ENCODE results near the gene CFAP299.

The CFAP299 gene

DNA sequence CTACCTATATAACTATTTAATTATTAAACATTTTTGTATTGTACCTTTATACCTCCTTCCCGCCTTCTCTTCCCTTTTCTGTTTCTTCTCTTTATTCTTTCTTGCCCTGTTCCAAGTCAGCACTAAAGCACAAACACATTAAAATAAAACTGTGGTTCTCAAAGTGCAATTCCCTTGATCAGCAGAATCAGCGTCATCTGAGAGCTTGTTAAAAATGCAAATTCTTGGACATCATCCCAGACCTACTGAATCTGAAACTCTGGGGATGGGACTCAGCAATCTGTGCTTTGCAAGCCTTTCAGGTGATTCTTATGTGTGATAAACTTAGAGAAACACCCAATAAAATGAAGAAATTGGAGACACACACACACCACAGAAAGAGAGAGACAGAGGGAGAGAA, 516.5 kb downstream of the CFAP299 start:
- no peak for DNase-seq

DNA sequence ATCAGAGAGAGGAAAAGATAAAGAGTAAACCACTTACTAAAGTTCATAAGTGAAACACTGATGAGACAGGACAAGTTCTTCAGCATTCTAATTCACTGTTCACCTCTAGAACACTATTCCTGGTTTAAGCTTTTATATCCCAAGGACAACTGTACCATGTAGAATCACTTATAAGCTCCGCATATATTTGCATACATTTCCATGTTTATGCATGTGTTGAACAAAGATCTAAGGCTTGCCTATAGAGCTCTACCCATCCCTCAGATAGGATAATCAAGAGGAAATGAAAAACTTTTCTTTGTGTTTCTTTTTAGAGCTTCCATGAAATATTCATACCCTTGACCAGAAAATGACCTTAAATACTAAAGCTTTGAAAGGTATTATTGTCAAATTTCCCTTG, 538.0 kb downstream of the CFAP299 start:
- no peak for DNase-seq

DNA sequence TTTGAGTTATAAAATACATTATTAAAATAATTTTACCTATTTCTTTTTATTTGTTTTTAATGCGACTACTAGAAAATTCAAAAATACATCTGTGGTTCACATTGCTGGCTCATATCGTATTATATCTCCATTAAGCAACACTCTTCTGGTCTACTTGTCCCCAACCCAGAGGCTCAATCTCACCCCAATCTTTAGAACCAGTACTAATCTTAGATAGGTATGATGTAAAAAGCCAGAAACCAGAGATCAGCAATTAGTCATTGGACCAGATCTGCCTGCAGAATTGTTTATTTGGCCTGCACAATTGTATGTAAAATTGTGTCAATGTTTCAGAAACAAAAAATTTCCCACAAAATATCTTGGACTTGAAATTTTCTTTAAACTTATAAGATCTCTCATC, 539.4 kb downstream of the CFAP299 start:
- no peak for DNase-seq

DNA sequence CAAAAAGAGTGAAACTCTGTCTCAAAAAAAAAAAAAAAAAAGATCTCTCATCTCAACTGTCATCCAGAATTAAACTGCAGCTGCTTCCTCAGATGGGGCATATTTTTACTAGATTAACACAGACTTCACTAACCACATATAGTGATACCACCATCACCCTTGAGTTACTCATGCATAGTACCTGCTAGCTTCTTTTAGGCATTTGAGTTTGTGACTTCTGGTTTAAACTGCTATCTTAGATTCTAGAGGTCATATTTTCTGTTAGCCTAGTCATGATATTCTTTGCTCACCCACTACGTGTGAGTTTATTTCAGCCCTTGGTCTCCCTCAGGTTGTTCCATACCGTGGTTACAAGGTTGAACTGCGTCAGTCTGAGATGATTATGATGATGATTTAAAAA, 540.1 kb downstream of the CFAP299 start:
- DNase-seq: no peak

DNA sequence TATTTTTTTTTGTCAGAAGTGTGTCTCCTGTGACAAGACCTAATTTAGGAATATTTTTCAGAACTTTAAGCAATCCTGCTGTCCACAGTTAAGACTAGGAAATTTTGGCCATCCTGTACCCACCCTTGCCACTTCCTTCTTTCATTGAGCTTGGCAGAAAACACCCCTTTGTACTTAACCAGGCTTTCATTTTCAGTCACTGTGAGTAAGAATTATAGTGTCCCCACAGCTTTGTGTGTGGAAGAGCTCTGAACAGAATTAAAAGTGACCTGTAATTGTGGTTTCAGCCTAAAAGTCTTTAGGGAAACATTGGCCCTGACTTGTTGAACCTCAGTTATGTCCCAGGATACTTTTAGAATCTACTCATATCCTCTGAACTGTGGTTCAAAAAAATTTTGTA, 541.3 kb downstream of the CFAP299 start:
- no peak for DNase-seq

DNA sequence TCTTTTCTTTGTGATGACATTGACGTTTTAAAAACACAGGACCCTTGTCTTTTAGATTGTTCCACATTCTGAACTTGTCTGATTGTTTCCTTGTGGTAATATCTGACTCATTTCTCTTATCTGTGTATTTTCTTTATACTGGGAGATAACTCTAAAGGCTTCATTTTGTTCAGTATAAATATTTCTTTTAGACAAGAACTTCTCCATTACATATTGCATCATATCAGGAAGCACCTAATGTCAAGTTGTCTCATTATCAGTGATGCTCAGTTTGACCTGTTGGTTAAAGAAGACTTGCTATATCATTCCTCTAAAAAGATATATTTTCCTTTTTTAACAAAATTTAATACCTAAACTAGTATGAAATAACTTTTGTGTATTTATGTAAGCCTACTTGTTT, 542.7 kb downstream of the CFAP299 start:
- no peak for DNase-seq

DNA sequence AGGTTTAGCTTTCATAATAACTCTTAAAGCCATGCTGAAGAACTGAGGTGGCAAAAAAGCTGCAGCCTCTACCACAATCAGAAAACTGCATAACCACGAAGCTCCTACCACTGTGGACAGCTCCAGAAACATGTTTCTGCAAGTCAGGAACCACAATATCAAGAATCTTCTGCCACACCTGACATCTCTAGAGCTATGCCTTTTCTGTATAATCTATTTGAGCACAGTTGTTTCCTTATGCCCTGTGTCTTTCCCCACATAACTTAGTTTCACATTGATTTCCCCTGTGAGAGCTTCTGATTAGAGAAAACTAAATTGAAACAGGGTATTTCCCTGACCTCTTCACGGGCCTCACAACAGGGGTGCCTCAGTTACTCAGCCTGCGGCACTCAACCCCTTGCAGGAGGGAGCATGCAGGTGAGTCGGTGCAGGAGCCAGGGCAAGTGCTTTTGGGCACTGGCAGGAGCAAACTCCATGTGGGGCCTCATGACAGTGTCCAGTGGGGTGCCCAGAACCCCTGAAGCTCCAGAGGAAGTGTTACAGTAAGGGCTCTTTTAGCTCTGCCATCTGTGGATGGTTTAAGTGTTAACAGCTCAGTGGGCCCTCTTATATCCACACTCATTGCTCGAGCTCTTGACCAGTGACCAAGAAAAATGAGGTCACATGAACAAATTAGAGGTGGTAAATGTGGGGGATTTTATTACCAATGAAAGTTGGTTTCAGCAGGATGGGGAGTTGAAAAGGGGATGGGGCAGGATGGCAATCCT, 562.2 kb downstream of the CFAP299 start:
- no peak for DNase-seq

DNA sequence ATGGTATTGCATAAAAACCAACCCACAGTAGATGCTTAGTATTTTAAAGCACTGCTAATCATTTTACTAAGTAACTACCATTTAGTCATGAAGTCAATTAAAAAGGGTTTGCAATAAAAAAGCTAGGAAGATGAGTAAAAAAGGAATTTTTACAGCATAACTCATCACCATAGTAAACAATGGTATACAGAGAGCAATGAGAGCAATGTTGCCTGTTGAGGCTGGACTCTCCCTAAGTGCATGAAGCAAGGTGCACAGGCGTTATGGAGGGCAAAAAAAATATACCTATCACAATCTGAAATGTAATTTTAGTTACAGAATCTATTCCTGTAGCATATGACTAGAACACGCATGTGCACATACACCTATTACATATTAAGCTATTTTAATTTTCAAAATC, 565.4 kb downstream of the CFAP299 start:
- DNase-seq: no peak

DNA sequence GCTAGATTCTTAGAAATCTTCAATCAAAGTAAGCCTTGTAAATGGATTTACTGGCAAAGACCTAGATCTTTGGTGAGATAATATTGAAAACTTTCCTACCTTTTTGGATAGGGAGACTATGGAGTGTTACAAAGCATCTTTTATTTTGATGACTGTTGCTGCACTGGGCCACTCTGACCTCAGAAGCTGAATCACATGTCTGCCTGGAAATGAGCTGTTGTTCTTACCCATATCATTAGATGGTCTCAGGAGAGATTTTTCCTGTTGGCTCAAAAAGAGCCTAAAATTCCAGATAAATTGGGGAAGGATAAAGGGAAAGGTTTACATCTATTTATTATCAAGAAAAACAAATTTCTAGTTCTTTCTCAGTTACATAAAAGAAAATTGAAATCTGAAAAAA, 567.5 kb downstream of the CFAP299 start:
- DNase-seq: no peak

DNA sequence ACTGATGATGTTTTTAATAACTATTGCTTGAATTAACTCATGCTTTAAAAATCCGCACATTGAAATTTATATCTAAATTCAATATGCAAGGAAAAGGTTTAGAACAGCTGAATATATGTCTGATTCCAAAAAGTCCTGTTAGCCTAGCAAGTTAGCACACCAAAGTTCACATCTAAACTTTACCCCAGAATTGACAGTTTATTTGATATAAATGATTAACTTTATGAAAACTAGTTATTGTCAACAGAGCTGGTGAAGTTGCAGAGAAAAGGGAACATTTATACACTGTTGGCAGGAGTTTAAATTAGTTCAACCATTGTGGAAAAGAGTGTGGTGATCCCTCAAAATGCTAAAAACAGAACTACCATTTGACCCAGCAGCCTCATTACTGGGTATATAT, 574.4 kb downstream of the CFAP299 start:
- no peak for DNase-seq

DNA sequence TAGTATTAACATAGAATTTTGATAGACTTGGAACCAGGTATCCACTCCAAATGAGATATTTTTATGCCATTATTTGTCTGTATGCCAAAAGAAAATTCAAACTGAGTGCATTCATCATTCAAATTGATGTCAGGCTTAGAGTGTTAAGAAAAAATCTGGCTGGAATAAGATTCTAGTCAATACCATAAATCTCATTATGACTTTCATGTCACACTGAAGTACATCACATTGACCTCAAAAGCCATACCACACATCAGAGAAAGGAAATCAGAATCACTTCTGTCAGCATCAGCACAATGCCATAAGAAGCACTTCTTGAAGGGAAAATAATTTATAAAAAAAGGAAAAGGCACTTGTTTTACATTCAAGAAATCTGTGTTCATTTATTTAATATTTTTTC, 575.9 kb downstream of the CFAP299 start:
- no peak for DNase-seq

DNA sequence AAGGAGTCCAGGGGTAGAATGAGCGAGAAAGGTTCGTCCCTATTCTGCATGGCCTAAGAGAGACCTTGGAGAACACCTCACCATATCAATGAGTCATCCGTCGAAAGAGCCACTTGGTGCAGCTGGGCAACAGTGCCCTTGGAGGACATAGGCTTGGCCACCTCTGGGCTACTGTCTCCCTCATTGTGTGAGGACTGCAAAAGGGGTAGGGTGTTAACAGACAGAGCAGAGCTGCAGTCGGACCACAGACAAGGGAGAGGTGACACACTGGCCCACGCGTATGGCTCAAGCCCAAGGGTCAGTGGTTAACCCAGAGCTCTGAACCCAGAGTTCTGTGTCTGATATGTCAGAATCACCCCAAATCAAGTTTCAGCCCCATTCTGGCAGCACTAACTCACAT, 576.8 kb downstream of the CFAP299 start:
- DNase-seq: no peak

DNA sequence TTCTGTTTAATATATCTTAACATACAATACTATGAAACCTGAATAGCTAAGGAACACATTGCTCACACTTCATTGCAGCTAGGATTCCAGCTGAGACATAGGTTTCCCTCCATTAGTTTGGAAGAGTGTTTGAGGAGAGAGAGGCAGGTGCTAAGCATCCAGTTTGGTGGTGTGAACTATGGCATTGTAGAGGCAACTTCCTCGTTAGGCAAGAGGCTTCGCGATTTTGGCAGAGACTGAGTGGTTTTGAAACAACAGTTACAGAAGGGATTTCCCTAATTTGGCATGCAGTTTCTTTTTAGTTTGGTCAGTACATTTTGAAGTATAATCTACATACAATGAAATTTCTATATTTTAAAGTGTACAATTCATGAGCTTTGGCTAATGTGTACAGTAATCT, 577.9 kb downstream of the CFAP299 start:
- no peak for DNase-seq

DNA sequence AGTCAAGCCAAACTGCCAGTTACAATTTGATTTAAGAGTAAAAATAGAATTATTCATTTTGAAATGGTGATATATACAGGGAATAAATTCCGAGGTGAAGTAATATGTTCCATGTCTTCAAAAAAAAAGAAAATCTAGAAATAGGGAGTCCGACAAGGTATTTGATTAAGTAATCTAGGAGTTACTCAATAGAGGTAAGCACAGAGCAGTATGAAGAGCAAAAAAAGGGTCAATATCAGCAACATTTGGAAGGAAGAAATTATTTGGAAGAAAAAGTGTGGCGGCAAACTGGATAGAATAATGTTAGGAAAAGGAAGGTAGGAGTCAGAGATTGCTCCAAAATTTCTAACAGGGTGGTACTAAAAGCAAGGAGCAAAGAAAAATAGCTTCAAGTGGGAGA, 581.2 kb downstream of the CFAP299 start:
- DNase-seq: no peak

DNA sequence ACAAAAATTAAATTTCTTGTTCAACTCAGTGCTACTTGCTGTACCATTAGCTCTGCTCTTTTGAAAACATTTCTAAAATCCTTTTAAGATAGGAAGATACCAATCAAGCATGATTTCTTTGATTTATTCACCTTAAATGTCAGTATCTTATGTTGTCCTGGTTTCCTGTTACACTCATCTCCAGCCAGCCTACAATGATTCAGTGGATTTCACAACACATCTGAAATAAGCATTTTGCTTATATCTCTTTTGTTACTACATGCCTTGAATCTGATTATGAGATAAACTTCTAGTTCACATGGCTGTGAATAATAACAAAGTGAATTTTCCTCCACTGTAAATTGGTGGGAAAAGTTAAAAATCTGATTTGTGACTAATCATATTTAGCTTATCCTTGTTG, 582.5 kb downstream of the CFAP299 start:
- DNase-seq: no peak

DNA sequence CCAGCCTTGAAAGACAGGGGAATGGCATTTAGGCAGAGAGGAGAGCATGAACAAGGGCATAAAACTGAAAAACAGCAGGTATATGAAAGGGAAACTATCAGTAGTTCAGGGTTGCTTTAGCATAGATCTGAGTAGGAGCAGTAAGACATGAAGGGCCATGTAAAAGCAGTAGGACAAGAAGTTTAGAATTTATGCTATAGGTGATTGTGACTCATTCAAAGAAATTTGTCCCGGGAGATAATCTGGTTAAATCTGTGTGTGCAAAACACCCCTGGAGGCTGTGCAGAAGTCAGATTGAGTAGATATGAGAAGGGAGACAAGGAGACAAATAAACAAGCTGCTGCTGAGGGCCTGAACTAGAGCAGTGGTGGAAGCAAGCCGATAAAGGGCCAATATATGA, 585.9 kb downstream of the CFAP299 start:
- no peak for DNase-seq

DNA sequence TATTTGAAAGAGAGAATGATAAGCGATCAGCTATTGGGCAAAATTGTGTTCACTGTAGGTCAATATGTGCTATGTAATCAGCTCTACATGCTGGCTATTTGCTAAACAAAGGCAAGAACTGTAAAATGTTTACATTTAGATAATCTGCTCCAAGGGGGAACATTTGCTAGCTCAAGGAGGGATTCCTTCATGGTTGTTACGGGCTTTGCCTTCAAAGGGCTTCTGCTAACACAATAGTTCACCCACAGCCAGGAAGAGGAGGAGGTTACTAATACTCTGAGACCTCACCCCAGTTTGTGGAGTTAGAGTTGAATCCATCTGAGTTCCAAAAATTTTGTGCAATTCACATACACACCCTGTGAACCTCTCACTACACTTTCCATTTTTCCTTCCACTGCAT, 587.4 kb downstream of the CFAP299 start:
- no peak for DNase-seq

DNA sequence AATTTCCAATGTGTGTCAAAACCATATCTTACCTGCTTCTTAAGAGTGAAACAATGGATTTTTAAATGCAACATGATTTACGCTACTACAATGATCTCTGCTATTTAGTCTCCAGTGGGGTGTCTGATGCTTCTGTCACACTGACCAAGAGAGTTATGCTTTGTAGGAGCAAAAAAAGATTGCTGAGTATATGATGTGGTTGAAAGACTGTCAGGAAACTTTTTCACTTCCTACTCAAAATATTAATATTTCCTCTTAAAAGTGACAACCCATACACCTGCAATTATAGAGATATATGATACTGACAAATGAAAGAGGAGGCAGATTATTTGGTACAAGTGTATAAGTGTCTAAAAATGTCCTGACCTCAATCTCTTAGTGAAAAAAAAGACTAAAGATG, 589.8 kb downstream of the CFAP299 start:
- no peak for DNase-seq

DNA sequence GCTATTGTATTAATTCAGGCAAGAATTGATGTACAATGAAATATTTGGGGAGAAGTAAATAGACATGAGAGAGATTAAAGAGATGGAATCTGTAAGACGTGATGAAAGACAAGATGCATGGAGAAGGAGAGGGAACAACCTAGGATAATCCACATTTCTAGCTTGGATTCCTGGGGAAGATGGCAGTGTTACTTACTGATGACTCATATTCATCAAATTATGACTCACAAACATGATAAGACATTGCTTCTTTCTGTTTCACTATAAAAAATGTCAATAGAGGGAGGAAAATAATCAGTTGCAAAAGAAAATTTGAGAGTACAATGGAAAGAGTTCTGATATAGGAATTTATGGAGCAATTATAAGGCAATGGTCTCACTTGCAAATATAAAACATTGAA, 590.9 kb downstream of the CFAP299 start:
- DNase-seq: no peak

DNA sequence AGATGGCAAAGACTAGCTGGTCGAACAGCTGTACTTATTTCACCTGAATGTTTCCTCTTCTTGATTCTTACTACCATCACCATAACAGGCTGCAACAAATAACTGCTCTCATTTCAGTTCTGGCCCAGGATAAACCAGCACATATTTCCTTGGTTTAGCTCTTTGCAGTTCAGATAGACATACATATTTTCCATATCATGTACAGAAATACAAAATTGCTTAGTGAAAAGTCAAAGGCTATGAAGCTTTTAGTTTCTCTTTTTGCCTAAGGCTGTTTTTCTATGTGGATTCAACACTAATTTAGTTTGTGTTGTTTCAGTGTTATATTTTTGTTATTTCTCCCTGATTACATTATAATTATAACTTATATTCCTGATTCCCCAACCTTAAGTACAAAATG, 591.4 kb downstream of the CFAP299 start:
- DNase-seq: no peak

DNA sequence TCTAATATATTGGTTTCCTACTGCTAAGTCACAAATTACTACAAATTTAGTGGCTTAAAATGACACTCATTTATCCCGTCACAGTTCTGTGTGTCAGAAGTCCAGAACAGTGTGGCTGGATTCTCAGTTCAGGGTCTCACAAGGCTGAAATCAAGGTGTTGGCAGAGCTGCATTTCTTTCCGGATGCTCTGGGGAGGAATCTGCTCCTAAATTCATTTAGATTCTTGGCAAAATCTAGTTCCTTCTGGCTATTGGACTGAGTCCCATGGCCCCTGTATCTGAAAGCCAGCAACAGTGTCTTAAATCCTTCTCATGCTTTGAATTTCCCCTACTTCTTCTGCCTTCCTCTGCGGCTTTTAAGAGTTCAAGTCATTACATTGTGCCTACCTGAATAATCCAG, 591.9 kb downstream of the CFAP299 start:
- DNase-seq: no peak

DNA sequence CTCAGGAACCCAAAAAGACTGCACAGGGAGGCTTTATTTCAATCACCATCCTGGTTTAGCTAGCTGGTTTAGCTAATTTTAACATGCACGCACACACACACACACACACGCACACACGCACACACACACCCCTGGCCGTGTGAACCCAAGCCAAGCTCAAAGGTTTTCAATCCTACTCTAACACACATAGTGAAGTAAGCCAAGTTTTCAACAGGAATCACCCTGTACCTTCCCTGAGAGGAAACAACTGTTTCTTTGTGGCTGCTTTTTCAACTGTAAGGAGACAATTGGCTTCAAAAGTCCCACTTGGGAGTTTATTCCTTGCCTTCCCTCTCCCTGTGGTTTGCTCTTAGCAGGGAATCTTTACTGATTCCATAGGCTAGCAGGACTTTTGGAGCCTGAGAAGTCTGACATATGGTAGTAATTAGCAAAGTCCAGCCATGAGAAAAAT, 596.1 kb downstream of the CFAP299 start:
- no peak for DNase-seq

DNA sequence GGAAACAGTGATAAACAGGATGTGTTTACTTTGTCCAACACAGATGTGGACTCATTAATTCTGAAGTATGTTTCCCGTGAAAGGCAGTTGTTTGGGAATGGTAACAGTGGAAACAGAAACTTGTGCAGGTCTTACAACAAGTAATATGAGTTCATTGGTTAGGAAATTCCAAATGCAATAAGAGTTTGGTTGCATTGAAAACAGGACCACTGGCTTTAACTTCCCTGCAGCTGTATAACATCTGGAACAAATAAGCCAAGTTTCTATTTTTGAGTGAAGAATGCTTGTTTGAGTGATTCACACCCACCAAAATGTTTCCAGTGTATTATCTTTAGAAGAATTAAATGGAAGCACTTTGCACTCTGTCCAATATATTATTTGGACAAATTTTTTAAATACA, 612.6 kb downstream of the CFAP299 start:
- no peak for DNase-seq

DNA sequence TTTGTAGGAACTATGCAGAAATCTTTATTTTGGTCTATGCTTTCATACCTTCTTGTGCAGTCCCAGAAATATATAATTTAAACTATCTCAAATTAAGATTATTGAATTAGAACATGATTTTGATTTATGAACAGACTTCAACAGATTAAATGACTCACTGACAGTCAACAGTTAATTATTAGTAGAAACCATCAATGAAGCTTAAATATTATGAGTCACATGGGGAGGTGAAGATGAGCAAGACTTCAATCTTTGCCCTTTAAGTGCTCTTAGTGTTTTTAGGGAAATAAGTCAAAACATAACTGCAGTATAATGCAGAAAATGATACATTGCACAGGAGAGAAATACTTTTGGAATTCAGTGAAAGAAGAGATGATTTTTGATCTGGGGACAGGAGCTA, 613.5 kb downstream of the CFAP299 start:
- DNase-seq: no peak

DNA sequence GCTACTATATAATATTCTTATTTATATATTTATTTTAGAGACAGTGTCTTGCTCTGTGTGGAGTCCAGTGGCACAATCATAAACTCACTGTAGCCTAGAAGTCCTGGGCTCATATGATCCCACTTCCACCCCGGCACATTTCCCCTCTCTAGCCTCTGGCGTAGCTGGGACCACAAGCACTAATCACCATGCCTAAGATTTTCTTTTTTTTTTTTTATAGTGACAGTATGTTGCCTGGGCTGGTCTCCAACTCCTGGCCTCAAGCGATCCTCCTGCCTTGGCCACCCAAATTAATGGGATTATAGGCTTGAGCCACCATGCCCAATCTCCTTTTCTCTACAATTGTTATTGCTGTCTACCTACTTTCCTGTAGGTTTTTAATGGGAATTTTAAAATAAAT, 620.9 kb downstream of the CFAP299 start:
- no peak for DNase-seq

DNA sequence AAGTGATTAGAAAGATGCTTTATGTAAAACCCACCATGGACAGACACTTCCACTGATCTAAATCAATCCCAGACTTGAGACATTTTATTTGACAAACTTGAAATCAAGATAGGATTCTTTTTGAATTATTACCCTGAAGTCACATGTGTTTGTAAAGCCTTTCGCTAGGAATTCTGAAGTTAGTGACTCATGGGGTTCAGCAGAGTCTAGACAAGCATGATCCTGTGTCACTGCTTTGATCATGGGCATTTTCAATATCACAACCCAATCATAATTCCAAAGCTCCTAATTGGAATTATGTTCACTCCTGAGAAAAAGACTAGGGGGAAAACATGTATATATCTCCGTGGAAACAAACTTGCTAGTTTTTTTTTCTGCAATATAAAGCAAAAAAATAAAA, 627.5 kb downstream of the CFAP299 start:
- no peak for DNase-seq
